ENCODE measurements around the gene FAM81A.

DNA sequence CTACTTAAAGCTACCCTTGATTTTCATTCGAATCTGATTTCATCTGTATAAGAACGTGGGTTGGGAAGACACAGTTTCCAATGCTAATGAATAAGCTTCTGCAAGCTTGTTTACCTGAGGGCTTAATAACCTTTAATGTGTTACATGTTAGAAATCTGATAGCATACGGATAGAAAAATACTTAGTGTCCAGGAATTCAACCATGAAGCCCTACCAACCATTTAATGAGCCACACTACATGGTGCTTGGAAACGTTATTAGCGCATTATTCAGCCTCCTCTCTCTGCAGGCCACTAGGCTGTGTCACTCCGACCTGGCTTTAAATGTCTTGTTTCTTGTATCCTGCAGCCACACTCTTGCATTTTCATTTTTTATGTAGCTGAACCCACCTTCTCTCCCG is 1.6 kb downstream of the FAM81A start:
- TF ChIP-seq, protein P1, sequence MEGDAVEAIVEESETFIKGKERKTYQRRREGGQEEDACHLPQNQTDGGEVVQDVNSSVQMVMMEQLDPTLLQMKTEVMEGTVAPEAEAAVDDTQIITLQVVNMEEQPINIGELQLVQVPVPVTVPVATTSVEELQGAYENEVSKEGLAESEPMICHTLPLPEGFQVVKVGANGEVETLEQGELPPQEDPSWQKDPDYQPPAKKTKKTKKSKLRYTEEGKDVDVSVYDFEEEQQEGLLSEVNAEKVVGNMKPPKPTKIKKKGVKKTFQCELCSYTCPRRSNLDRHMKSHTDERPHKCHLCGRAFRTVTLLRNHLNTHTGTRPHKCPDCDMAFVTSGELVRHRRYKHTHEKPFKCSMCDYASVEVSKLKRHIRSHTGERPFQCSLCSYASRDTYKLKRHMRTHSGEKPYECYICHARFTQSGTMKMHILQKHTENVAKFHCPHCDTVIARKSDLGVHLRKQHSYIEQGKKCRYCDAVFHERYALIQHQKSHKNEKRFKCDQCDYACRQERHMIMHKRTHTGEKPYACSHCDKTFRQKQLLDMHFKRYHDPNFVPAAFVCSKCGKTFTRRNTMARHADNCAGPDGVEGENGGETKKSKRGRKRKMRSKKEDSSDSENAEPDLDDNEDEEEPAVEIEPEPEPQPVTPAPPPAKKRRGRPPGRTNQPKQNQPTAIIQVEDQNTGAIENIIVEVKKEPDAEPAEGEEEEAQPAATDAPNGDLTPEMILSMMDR (conservative IDR thresholded peaks at IDR 0.05) = no peak
- no peak for TF ChIP-seq ZFX (IDR thresholded peaks at IDR 0.05)
